ENCODE results near the gene ITFG1. TPM values are rescaled to one million over a fixed set of nuclear protein-coding genes. Genes with fewer than 3 reads are reported as not detected.

Gene ITFG1
- total RNA-seq, 1 donor from 2014 or later, result 26.1 TPM

DNA sequence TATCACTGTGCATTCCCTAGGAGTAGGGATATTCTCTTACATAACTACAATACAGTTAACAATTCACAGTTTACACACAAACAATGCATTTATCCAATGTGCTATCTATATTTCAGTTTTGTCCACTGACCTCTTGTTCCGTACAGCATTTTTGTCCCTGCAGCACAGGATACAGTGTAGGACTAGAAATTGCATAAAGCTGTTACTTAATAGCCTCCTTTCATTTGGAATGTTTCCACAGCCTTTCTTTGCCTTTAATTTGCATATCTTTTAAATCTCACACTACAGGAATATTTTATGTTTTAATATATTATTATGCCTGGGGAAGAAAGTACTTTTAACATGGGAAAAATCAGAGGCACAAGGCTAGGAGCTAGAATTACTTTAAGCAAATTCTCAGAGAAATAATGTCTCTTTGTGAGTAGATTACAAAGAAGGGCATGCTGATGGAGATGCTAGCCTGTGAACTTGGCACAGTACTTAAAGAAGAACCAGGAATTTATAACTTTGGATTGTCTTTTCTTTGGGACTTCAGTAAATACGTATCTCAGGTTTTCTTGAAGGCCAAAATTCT is 144.3 kb downstream of the ITFG1 start:
- H3K9me3 Mint-ChIP-seq, result no peaks in the 10 kb centered on the region
- no peaks in the 10 kb centered on the region for H3K36me3 Mint-ChIP-seq (ENCODE audit: low read depth)
- H3K4me1 Mint-ChIP-seq, result no peaks in the 10 kb centered on the region
- DNase-seq, result no peak
- intact Hi-C loops (cut with micrococcal nuclease), result no loop called here
- H3K27me3 Mint-ChIP-seq, result no peaks in the 10 kb centered on the region
- H3K27ac Mint-ChIP-seq, result no peak overlapping the region
- H3K4me3 Mint-ChIP-seq, result no peak overlapping the region

DNA sequence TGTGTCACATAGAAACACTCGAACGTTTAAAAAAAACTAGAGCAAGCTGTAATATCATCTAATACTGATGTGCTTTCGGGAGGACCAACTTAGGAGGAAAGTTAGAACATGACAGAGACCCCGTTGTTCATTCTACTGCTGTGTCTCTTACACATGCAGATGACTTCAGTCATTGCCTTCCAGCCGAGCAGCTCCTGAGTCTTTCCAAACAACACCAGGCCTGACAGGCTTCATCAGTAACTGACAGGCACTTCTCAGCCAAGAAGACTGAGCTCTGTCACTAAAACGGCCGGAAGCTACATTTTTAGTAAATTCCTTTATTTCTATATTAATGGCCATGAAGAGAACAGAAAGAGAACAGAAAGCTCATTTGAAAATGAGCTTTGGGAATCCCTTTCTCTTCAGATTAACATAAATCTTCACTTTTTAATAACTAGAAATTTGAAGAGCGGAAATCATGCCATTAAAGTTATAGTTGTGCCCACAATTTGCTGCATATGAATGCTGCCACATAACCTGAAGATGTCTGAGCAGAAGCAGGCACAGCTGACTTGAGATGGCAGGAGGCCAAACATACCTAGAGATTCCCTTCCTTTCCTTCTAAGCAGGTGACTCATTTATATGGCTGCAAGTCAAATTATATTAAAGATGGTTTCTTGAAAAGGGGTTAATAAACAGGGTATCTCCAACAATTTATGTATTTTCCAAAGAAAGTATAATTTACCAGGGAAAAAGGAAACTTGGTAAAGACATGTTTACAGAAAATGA is 148.9 kb downstream of the ITFG1 start:
- peaks cover 5% of the 10 kb centered on the region for H3K36me3 Mint-ChIP-seq (ENCODE audit: low read depth)
- no peaks in the 10 kb centered on the region for H3K4me1 Mint-ChIP-seq
- no peak overlapping the region for H3K27ac Mint-ChIP-seq
- H3K4me3 Mint-ChIP-seq, result no peak overlapping the region
- intact Hi-C loops (cut with micrococcal nuclease), result no loop called here
- no peaks in the 10 kb centered on the region for H3K9me3 Mint-ChIP-seq
- no peak for DNase-seq
- no peaks in the 10 kb centered on the region for H3K27me3 Mint-ChIP-seq

DNA sequence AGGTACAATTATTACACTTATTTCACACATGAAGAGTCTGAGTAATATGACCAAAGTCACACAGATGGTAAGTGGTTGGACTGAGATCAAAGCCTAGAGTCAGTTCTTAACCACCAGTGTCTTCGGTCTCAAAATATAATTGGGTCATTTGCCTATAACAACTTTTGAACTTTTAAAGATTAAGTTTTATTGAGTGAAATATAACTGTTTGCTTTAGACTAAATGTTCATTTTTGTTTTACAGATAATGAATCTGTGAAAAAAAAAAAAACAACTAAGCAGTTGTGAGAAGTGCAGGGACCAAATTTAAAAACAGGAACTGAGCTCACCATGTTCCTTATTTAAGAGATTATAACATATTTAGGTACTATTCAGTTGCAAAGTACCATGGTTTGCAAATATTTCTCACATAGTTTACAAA is 150.1 kb downstream of the ITFG1 start:
- peaks cover 5% of the 10 kb centered on the region for H3K36me3 Mint-ChIP-seq (ENCODE audit: low read depth)
- H3K4me1 Mint-ChIP-seq, result no peaks in the 10 kb centered on the region
- no peak overlapping the region for H3K27ac Mint-ChIP-seq
- no peak for DNase-seq
- no peaks in the 10 kb centered on the region for H3K9me3 Mint-ChIP-seq
- intact Hi-C loops (cut with micrococcal nuclease), result no loop called here
- no peaks in the 10 kb centered on the region for H3K27me3 Mint-ChIP-seq
- no peak overlapping the region for H3K4me3 Mint-ChIP-seq

DNA sequence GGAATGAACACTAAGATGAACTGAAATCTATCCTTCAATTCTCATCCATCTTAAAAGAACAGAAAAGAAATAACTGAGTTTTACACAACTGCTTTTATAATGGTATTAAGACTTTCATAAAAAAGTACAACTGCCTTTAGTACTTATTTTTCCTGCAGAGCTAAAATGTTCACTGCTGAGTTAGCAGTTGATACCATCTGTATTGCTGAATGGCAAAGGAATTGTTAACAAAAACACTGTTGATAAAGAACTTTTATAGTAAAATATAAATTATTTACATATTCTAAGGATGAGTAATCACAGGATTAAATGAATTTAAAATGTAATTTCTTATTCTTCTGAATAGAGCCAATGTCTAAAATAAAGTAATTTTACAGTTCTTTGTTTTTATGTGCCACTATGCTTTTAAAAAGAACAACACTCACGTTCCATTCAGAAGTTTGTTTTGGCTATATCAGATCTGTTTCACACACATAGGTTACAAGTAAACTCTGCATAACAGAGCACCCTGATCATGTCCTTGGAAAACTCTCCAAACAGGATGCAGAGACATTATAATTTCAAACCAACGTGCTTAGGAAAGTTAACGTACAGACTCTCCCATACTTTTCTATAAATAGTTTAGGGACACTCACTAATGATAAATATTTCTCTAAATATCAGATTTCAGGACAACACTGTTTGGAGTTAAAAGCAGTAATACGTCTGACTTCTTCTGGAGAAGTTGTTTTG is 151.1 kb downstream of the ITFG1 start:
- H3K36me3 Mint-ChIP-seq (ENCODE audit: low read depth), result peaks cover 5% of the 10 kb centered on the region

DNA sequence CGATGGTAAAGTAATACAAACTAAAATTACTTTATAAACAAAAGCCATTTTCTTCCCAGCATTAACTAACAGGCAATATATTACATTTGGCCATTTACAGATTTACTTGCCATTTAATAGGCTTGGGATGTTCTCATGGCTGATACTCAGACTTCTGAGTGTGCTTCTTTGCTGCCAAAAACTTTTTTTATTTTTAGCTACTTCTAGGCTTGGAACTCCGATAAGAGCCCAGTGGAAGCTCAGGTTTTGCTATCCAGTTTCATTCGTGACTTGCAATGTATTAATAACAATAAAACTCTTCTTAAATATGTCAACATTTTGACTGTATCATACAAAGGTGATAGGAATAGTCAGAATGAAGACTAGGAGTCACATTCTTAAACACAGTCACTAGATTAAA is 152.3 kb downstream of the ITFG1 start:
- no peaks in the 10 kb centered on the region for H3K4me1 Mint-ChIP-seq
- no peaks in the 10 kb centered on the region for H3K9me3 Mint-ChIP-seq
- intact Hi-C loops (cut with micrococcal nuclease), result no loop called here
- H3K27ac Mint-ChIP-seq, result no peak overlapping the region
- H3K27me3 Mint-ChIP-seq, result no peaks in the 10 kb centered on the region
- DNase-seq, result no peak
- no peak overlapping the region for H3K4me3 Mint-ChIP-seq
- H3K36me3 Mint-ChIP-seq (ENCODE audit: low read depth), result peaks cover 5% of the 10 kb centered on the region

More for the DNA sequence above, 151.1 kb downstream of the ITFG1 start:
- no peaks in the 10 kb centered on the region for H3K9me3 Mint-ChIP-seq
- H3K4me1 Mint-ChIP-seq, result no peaks in the 10 kb centered on the region
- H3K4me3 Mint-ChIP-seq, result no peak overlapping the region
- H3K27ac Mint-ChIP-seq, result no peak overlapping the region
- DNase-seq, result no peak
- H3K27me3 Mint-ChIP-seq, result no peaks in the 10 kb centered on the region
- intact Hi-C loops (cut with micrococcal nuclease), result no loop called here

DNA sequence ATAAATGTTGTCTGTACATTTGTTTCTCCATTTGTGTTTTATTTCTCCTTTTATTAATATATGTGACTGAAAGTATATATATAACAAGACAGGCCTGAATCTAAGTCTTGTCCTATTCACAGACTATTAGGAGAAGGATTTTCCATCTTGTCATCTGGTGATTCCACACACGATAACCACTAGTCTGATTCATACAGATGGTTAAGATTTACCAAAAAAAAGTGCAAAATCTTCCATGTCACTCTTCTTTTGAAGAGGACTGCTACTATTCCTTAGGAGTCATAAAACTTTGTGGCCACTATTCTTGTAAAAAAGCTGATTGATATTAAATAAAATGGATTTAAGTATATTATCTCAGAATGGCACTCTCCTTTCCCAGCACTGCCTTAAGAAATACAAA is 156.3 kb downstream of the ITFG1 start:
- intact Hi-C loops (cut with micrococcal nuclease), result no loop called here
- H3K36me3 Mint-ChIP-seq (ENCODE audit: low read depth), result peaks cover 7% of the 10 kb centered on the region
- H3K4me1 Mint-ChIP-seq, result no peaks in the 10 kb centered on the region
- H3K27ac Mint-ChIP-seq, result no peak overlapping the region
- H3K4me3 Mint-ChIP-seq, result no peak overlapping the region
- no peak for DNase-seq
- H3K9me3 Mint-ChIP-seq, result no peaks in the 10 kb centered on the region
- H3K27me3 Mint-ChIP-seq, result no peaks in the 10 kb centered on the region

DNA sequence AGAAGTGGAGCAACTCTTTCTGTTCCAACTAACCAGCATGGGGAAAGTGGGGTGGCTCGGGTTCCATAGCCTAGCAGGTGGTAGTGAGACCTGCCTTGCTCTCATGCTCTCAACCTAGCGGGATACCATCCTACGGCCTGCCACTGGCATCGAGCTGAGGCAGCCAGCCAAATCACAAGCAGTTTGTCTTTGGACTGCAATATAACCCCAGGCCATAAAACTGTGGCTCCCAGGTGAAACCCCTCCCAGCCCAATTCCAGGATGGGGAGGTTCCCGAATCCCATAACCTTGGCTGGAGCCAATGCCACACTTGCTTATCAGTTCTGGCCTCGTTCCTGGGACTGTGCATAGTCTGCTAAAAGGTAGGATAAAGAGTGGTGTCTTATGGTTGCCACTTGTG is 161.3 kb downstream of the ITFG1 start:
- peaks cover 12% of the 10 kb centered on the region for H3K36me3 Mint-ChIP-seq (ENCODE audit: low read depth)
- no peak for DNase-seq
- H3K9me3 Mint-ChIP-seq, result peaks cover 15% of the 10 kb centered on the region
- H3K4me1 Mint-ChIP-seq, result no peaks in the 10 kb centered on the region
- no peak overlapping the region for H3K4me3 Mint-ChIP-seq
- no peak overlapping the region for H3K27ac Mint-ChIP-seq
- intact Hi-C loops (cut with micrococcal nuclease), result no loop called here
- no peaks in the 10 kb centered on the region for H3K27me3 Mint-ChIP-seq

DNA sequence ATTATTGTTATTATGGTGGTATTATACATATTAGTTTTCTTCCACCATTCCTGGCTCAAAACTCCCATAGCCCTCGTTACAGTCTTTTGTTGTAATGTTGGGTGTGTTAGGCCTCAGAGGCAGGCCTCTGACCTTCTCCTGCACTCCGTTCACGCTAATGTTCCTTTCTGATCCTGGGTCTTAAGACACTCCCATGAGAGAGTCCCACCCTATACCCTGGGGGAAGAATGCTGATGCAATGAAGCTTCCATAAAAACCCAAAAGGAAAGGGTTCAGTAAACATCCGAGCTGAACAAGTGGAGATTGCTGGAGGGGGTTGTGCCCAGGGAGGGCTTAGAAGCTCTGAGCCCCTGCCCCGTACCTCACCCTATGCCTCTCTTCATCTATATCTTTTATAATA is 175.9 kb downstream of the ITFG1 start:
- intact Hi-C loops (cut with micrococcal nuclease), result no loop called here
- DNase-seq, result no peak
- Mint-ChIP-seq H3K4me3 (no peak overlapping the region), H3K27me3 (no peaks in the 10 kb centered on the region), H3K9me3 (no peaks in the 10 kb centered on the region), H3K4me1 (no peaks in the 10 kb centered on the region), H3K36me3 (ENCODE audit: low read depth) (peaks cover 6% of the 10 kb centered on the region), H3K27ac (no peak overlapping the region)

DNA sequence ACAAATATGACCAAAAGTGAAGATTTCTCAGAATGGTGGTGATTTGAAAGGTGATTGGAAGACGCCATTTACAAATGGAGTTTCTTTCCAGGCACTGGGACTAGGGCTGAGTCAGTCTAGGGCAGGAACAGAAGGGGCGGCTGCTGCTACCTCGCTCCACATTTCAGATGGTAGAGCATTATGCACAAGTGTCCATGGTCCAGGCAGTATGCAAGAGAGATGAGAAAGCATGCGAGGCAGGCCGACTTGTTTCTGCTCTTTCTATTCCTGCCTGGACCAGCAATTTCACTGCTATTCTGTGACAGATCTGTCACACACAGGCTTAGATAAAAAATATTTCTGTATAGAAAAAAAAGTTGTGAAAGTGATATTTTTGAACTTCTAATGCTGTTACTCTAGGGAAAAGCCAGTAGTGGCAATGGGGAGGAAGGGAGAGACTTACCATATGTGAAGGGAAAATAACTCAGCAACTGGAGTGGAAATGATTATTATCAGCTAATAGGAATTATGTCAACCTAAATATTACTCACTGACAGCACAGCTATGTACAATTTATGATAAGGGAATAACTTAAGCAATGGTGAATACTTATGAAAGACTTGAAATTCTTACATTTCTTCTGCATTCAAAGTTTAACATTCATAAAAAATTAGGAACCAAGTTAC is 182.4 kb downstream of the ITFG1 start:
- intact Hi-C loops (cut with micrococcal nuclease), result no loop called here
- Mint-ChIP-seq H3K4me1 (no peaks in the 10 kb centered on the region), H3K9me3 (no peaks in the 10 kb centered on the region), H3K4me3 (no peak overlapping the region), H3K27ac (no peak overlapping the region), H3K36me3 (ENCODE audit: low read depth) (peaks cover 4% of the 10 kb centered on the region), H3K27me3 (no peaks in the 10 kb centered on the region)
- DNase-seq, result no peak

DNA sequence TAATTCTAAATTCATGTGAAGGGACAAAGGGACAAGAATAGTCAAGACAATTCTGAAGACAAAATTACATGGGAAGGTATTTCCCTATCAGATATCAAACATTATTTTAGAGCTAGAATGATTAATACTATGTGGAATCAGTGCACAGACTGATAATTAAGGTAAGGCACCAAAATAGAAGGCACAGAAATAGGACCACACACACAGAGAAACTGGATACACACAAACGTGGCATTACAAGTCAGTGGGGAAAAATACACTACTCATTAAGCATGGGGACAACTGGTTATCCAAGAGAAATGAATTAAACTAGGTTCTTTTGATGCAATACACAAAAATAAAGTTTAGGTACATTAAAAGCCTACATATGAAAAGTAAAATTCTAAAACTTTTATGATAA is 184.3 kb downstream of the ITFG1 start:
- peaks cover 3% of the 10 kb centered on the region for H3K9me3 Mint-ChIP-seq
- intact Hi-C loops (cut with micrococcal nuclease), result no loop called here
- H3K27ac Mint-ChIP-seq, result no peak overlapping the region
- no peak overlapping the region for H3K4me3 Mint-ChIP-seq
- no peak for DNase-seq
- no peaks in the 10 kb centered on the region for H3K4me1 Mint-ChIP-seq
- no peaks in the 10 kb centered on the region for H3K27me3 Mint-ChIP-seq
- H3K36me3 Mint-ChIP-seq (ENCODE audit: low read depth), result peaks cover 4% of the 10 kb centered on the region

DNA sequence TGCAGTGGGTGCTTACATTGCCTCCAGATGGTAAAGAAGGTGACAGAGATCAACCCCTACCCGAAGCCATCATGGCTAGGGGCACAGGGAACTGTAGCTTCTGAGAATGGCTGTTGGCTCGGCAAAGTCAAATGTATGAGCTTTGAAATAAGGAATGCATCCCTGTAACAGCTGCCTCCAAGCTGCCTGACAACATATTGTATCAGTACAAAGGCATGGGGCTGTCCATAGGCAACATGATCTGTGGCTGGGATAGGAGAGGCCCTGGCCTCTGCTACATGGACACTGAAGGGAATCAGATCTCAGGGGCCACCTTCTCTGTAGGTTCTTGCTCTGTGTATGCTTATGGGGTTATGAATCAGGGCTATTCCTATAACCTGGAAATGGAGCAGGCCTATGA is 197.9 kb downstream of the ITFG1 start:
- intact Hi-C loops (cut with micrococcal nuclease), result no loop called here
- no peaks in the 10 kb centered on the region for H3K27me3 Mint-ChIP-seq
- H3K27ac Mint-ChIP-seq, result no peak overlapping the region
- no peak overlapping the region for H3K4me3 Mint-ChIP-seq
- DNase-seq, result no peak
- peaks cover 12% of the 10 kb centered on the region for H3K36me3 Mint-ChIP-seq (ENCODE audit: low read depth)
- no peaks in the 10 kb centered on the region for H3K4me1 Mint-ChIP-seq
- no peaks in the 10 kb centered on the region for H3K9me3 Mint-ChIP-seq

DNA sequence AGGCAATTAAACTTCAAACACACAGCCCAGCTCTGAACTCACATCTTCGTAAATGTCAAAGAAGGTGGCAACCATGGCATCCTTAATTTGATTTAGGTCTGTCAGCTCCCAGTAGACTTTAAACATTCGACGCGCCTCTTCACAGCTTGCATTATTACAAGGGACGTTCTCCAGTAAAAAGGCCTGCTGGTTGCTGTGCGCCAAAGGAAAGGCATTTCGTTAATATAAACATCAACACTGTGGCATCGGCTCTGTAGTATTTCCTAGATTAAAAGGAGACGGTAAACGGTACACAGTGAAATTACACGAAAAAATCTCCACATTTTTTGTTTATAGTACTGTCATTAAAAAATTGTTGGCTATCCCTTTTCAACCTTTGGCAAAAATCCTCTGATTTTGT is 200.4 kb downstream of the ITFG1 start:
- Mint-ChIP-seq H3K36me3 (ENCODE audit: low read depth) (peaks cover 19% of the 10 kb centered on the region), H3K4me1 (no peaks in the 10 kb centered on the region), H3K4me3 (no peak overlapping the region), H3K27me3 (no peaks in the 10 kb centered on the region), H3K9me3 (no peaks in the 10 kb centered on the region), H3K27ac (no peak overlapping the region)
- intact Hi-C loops (cut with micrococcal nuclease), result no loop called here
- DNase-seq, result no peak

DNA sequence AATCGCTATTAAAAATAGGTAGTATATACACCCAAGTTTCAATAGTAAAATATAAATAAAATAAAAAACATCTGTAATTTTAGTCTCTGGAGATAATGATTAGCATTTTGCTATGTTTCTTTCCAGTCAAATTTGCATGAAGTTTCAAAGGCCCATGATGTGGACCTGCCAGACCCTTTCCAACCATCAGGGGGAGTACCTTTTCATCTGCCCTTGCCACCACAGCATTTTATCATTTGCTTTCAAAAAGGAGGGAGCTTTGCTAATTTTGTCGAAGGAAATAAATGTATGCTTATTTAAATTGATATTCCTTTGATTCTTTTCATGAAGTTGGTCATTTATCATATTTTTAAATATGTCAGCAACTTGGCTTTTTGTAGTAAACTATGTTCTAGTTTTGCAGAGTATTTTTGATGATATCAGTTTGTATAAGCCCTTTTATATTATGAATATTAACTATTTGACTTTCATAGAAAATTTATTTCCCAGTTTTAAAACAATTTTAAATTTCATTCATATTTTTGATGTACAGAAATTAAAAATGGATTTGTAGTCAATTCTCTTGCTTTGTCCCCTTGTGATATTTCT is 201.9 kb downstream of the ITFG1 start:
- DNase-seq, result peak; percentile 60
- no peak overlapping the region for H3K27ac Mint-ChIP-seq
- no peaks in the 10 kb centered on the region for H3K9me3 Mint-ChIP-seq
- peaks cover 19% of the 10 kb centered on the region for H3K36me3 Mint-ChIP-seq (ENCODE audit: low read depth)
- intact Hi-C loops (cut with micrococcal nuclease), result loop anchor here (5.0 kb wide), 1 partner anchor 898 kb away; the partner anchor contains the start of gene ABCC12
- H3K4me3 Mint-ChIP-seq, result no peak overlapping the region
- no peaks in the 10 kb centered on the region for H3K27me3 Mint-ChIP-seq
- no peaks in the 10 kb centered on the region for H3K4me1 Mint-ChIP-seq
